Placental epithelial cell (primary cell): ENCODE data around the gene WDR11. TPM values are rescaled to one million over a fixed set of nuclear protein-coding genes. Genes with fewer than 3 reads are reported as not detected.

Experiments
- total RNA-seq: library from RNA; depleted of rRNA; stranded (reverse); fragments of >200 nt; gene quantifications from 2 replicates; pipeline ENCODE4 v1.2.3, GENCODE V29; 2012

Gene WDR11
- 65.6 and 81.2 TPM in 2 replicates for total RNA-seq

GRCh38 chr10:120850911-120851865, at the start of gene WDR11:
Gene WDR11, plus strand, starts transcription at chr10:120851362. Its CDS starts 59 bp downstream, at chr10:120851421.

